Mucosa of descending colon (tissue), 3 donors: ENCODE results near the gene SLC16A6. TPM values are rescaled to one million over a fixed set of nuclear protein-coding genes. Genes with fewer than 3 reads are reported as not detected.
"Not testable (repeated sequence)": the region's sequence is repeated elsewhere in the genome, so short reads cannot be mapped to it uniquely, and the experiment has no call there.

Source experiments
- ATAC-seq: fragments of 200-7000 bp; cut with Tn5 transposase; one replicate; pipeline ENCODE4 v1.9.1; 2020; ENCODE audit warnings: mild to moderate bottlenecking, moderate library complexity
- DNase-seq, 3 donors: peaks; one replicate each; pipeline ENCODE4 v3.0.0-alpha.2; 2020
- H3K36me3 ChIP-seq: fragments of 200-600 bp; one replicate; pipeline ENCODE4 v1.8.0; 2021; ENCODE audit warnings: low read depth, mild to moderate bottlenecking
- H3K4me1 ChIP-seq: fragments of 200-600 bp; one replicate; pipeline ENCODE4 v1.8.0; 2021; ENCODE audit warnings: low read depth, mild to moderate bottlenecking
- H3K4me3 ChIP-seq: fragments of 200-600 bp; one replicate; pipeline ENCODE4 v1.8.0; 2021; ENCODE audit warnings: mild to moderate bottlenecking
- H3K9me3 ChIP-seq: fragments of 200-600 bp; one replicate; pipeline ENCODE4 v1.8.0; 2021; ENCODE audit warnings: mild to moderate bottlenecking
- CTCF ChIP-seq: fragments of 200-600 bp; IDR thresholded peaks from one replicate; pipeline ENCODE4 v1.8.0; 2022; ENCODE audit warnings: antibody characterized with exemption, mild to moderate bottlenecking
- intact Hi-C, 2 donors: fragments of 100-400 bp; cut with DNase I in 1 of 2; cut with micrococcal nuclease in 1 of 2; formaldehyde crosslinking; loops; one replicate each; pipeline versions ENCODE4 v1.11.0 to v1.11.1; 2022; cut with DNase I, micrococcal nuclease
- total RNA-seq, 3 donors: library from RNA; stranded (reverse); fragmentation: NEBNext Ultra II Directional in 2 of 3; extraction: Animal tissue kit (Norgen Biotek cat#: 25700) in 2 of 3; gene quantifications; one replicate each; pipeline versions ENCODE4 v1.2.1 to v1.2.4, GENCODE V29; 2021 to 2023
- donor health status: DM: no; HTN: no; CAD: no; lungs with moderate emphysema.
- donor health status: DM: no; HTN: no; CAD: no.
- donor health status: DM: no; HTN: yes; CAD: no.

The SLC16A6 gene
- total RNA-seq, 3 donors from 2014 or later = 0.14 to 0.47 (median 0.34) TPM

GRCh38 chr17:68288375-68288774 lies 2.6 kb downstream of the SLC16A6 start:
- Histone ChIP-seq H3K36me3 (no peaks in the 10 kb centered on the region), H3K9me3 (no peaks in the 10 kb centered on the region), H3K4me3 (no peak overlapping the region), H3K4me1 (peaks cover 19% of the 10 kb centered on the region)
- ATAC-seq (no peak), DNase-seq (no peak)
- TF ChIP-seq CTCF = no peak
- intact Hi-C loops = no loop called here

GRCh38 chr17:68281965-68282364 lies 9.0 kb downstream of the SLC16A6 start:
- H3K9me3 ChIP-seq, ATAC-seq, DNase-seq, H3K36me3 ChIP-seq, H3K4me3 ChIP-seq, intact Hi-C loops, H3K4me1 ChIP-seq: not testable (repeated sequence)

- ATAC-seq (no peak), DNase-seq (no peak)
- intact Hi-C loops = no loop called here
- no peak for TF ChIP-seq CTCF
- H3K36me3 ChIP-seq = no peaks in the 10 kb centered on the region
- H3K4me3 ChIP-seq = no peak overlapping the region
- no peaks in the 10 kb centered on the region for H3K9me3 ChIP-seq
- H3K4me1 ChIP-seq = no peaks in the 10 kb centered on the region
Measured at GRCh38 chr17:68277807-68278206, 13.1 kb downstream of the SLC16A6 start.

- DNase-seq, intact Hi-C loops, H3K4me3 ChIP-seq, H3K4me1 ChIP-seq, H3K9me3 ChIP-seq, H3K36me3 ChIP-seq, ATAC-seq: not testable (repeated sequence)
Measured at GRCh38 chr17:68276339-68276738, 14.6 kb downstream of the SLC16A6 start.

GRCh38 chr17:68273722-68274121 lies 17.2 kb downstream of the SLC16A6 start:
- Histone ChIP-seq H3K4me3 (no peak overlapping the region), H3K36me3 (no peaks in the 10 kb centered on the region), H3K9me3 (no peaks in the 10 kb centered on the region), H3K4me1 (no peaks in the 10 kb centered on the region)
- no peak for DNase-seq
- intact Hi-C loops = no loop called here
- no peak for ATAC-seq
- no peak for TF ChIP-seq CTCF

- not testable (repeated sequence) for H3K36me3 ChIP-seq, ATAC-seq, H3K4me3 ChIP-seq, H3K9me3 ChIP-seq, H3K4me1 ChIP-seq, DNase-seq
- intact Hi-C loops = loop anchor here in 1 of 2 donors (10.0 kb wide), 1 partner anchor 199 kb away; no protein-coding TSS in a partner anchor
Measured at GRCh38 chr17:68265833-68266232, 25.1 kb downstream of the SLC16A6 start.

GRCh38 chr17:68263101-68263681 lies 27.7 kb downstream of the SLC16A6 start:
- not testable (repeated sequence) for H3K4me1 ChIP-seq, H3K4me3 ChIP-seq, H3K36me3 ChIP-seq, H3K9me3 ChIP-seq
- ATAC-seq (peak; percentile 79), DNase-seq (peak in 1 of 3 donors; percentile 85)
- intact Hi-C loops = loop anchor here (5.0 to 10.0 kb wide), 2 partner anchors 199 to 202 kb away; no protein-coding TSS in a partner anchor
- peak; percentile 32 for TF ChIP-seq CTCF

- intact Hi-C loops = loop anchor here (5.0 to 10.0 kb wide), 2 partner anchors 200 to 202 kb away; no protein-coding TSS in a partner anchor
- H3K4me3 ChIP-seq, H3K36me3 ChIP-seq, H3K9me3 ChIP-seq, ATAC-seq, DNase-seq, H3K4me1 ChIP-seq: not testable (repeated sequence)
Measured at GRCh38 chr17:68262467-68262866, 28.5 kb downstream of the SLC16A6 start.
